Fibroblast of lung (primary cell): ENCODE measurements around the gene CCDC197. TPM values are rescaled to one million over a fixed set of nuclear protein-coding genes. Genes with fewer than 3 reads are reported as not detected.

Experiments used
- DNase-seq, 2 donors: peaks; one replicate each; pipeline versions ENCODE4 v3.0.0 to v3.0.0-alpha.2; 2010; ENCODE audit warnings: low read depth in 2 of 2
- H2AFZ ChIP-seq: 2 replicates; pipeline ENCODE4 v1.5.1; 2012; ENCODE audit warnings: low read length, control low read depth, inconsistent platforms
- H3K27ac ChIP-seq: 2 replicates; pipeline ENCODE4 v1.5.1; 2011; ENCODE audit warnings: low read length, control low read depth; ENCODE audit not compliant: insufficient read depth
- H3K27me3 ChIP-seq: 2 replicates; pipeline ENCODE4 v1.5.1; 2011; ENCODE audit warnings: mild to moderate bottlenecking, low read length; ENCODE audit not compliant: control insufficient read depth, insufficient read depth
- H3K36me3 ChIP-seq: 2 replicates; pipeline ENCODE4 v1.5.1; 2011; ENCODE audit warnings: low read length; ENCODE audit not compliant: control insufficient read depth, insufficient read depth
- H3K4me1 ChIP-seq: 2 replicates; pipeline ENCODE4 v1.5.1; 2011; ENCODE audit warnings: low read length; ENCODE audit not compliant: control insufficient read depth, insufficient read depth; ENCODE audit errors: extremely low read depth
- H3K4me2 ChIP-seq: 2 replicates; pipeline ENCODE4 v1.5.1; 2011; ENCODE audit warnings: low read length, control low read depth; ENCODE audit not compliant: insufficient read depth; ENCODE audit errors: extremely low read depth
- H3K4me3 ChIP-seq, 4 experiments: fragments of 200-600 bp in 1 of 4; sonication (generic) in 1 of 4; replicated peaks in 1 of 4; 2 replicates each; pipeline ENCODE4 v1.5.1; 2011 to 2016; ENCODE audit warnings: low read length in 4 of 4, low read depth in 3 of 4, mild to moderate bottlenecking in 3 of 4, control low read depth in 2 of 4, inconsistent platforms in 1 of 4, mixed read lengths in 1 of 4; ENCODE audit not compliant: insufficient read depth in 1 of 4; ENCODE audit errors: control extremely low read depth in 1 of 4
- H3K79me2 ChIP-seq: 2 replicates; pipeline ENCODE4 v1.5.1; 2012; ENCODE audit warnings: mild to moderate bottlenecking, low read length, inconsistent platforms; ENCODE audit not compliant: control insufficient read depth, insufficient read depth
- H3K9ac ChIP-seq: 2 replicates; pipeline ENCODE4 v1.5.1; 2011; ENCODE audit warnings: mild to moderate bottlenecking, low read length, control low read depth; ENCODE audit not compliant: insufficient read depth
- H3K9me3 ChIP-seq: 2 replicates; pipeline ENCODE4 v1.5.1; 2012; ENCODE audit warnings: low read depth, low read length; ENCODE audit not compliant: control insufficient read depth, insufficient read depth
- H4K20me1 ChIP-seq: 2 replicates; pipeline ENCODE4 v1.5.1; 2011; ENCODE audit warnings: low read length; ENCODE audit not compliant: control insufficient read depth, insufficient read depth; ENCODE audit errors: extremely low read depth
- CTCF ChIP-seq, 2 donors: IDR thresholded peaks in 1 of 2; conservative IDR thresholded peaks in 1 of 2; 1 replicate in 1 of 2; 2 replicates in 1 of 2; pipeline ENCODE4 v1.5.1; 2011 to 2012; ENCODE audit warnings: low read length in 2 of 2, control low read depth in 1 of 2, inconsistent platforms in 1 of 2, low read depth in 1 of 2, mild to moderate bottlenecking in 1 of 2
- EZH2 ChIP-seq: IDR thresholded peaks from 2 replicates; pipeline ENCODE4 v1.5.1; 2012; ENCODE audit warnings: low read length, control low read depth, mild to moderate bottlenecking; ENCODE audit errors: missing control alignments
- polyA plus RNA-seq, 2 donors: library from polyadenylated mRNA; depleted of rRNA in 1 of 2; stranded (reverse) in 1 of 2; unstranded in 1 of 2; fragments of >200 nt; gene quantifications; 2 replicates each; pipeline ENCODE4 v1.2.1, GENCODE V29; 2011 to 2012; ENCODE audit warnings: missing spikeins in 1 of 2
- total RNA-seq: library from RNA; depleted of rRNA; stranded (reverse); fragments of >200 nt; gene quantifications from 2 replicates; pipeline ENCODE4 v1.2.1, GENCODE V29; 2014

CCDC197 gene
- total and polyA plus RNA-seq, 2 donors (not counting 1 experiment from before 2014, with no cell fraction given) = not detected

- Histone ChIP-seq H3K79me2 (no peaks in the 10 kb centered on the region), H3K4me2 (no peak overlapping the region), H3K4me1 (no peaks in the 10 kb centered on the region), H3K4me3 (no peak overlapping the region), H3K9ac (no peak overlapping the region), H3K27me3 (no peaks in the 10 kb centered on the region), H3K9me3 (no peaks in the 10 kb centered on the region), H2AFZ (no peak overlapping the region), H4K20me1 (no peaks in the 10 kb centered on the region), H3K36me3 (no peaks in the 10 kb centered on the region), H3K27ac (no peak overlapping the region)
- no peak for TF ChIP-seq EZH2
- no peak for TF ChIP-seq CTCF (conservative IDR thresholded peaks at IDR 0.05 in 1 of 2, IDR thresholded peaks at IDR 0.05 in 1 of 2; ENCODE audit: low read depth in 1 of 2, low read length in 2 of 2)
- DNase-seq = no peak
These were observed 41.9 kb upstream of the CCDC197 start for GRCh38 chr14:93954900-93955849.

- Histone ChIP-seq H2AFZ (no peak overlapping the region), H3K4me1 (no peaks in the 10 kb centered on the region), H3K4me3 (no peak overlapping the region), H3K4me2 (no peak overlapping the region), H3K9ac (no peak overlapping the region), H3K27me3 (no peaks in the 10 kb centered on the region), H3K9me3 (no peaks in the 10 kb centered on the region), H4K20me1 (no peaks in the 10 kb centered on the region), H3K79me2 (no peaks in the 10 kb centered on the region), H3K36me3 (no peaks in the 10 kb centered on the region), H3K27ac (no peak overlapping the region)
- DNase-seq = no peak
- TF ChIP-seq EZH2 (no peak), CTCF (conservative IDR thresholded peaks at IDR 0.05 in 1 of 2, IDR thresholded peaks at IDR 0.05 in 1 of 2; ENCODE audit: low read depth in 1 of 2, low read length in 2 of 2) (no peak)
These were observed 41.1 kb upstream of the CCDC197 start for GRCh38 chr14:93955850-93956481.

GRCh38 chr14:93956514-93957332, 40.4 kb upstream of the CCDC197 start:
- no peak for DNase-seq
- Histone ChIP-seq H3K79me2 (no peaks in the 10 kb centered on the region), H3K4me1 (no peaks in the 10 kb centered on the region), H3K9ac (no peak overlapping the region), H4K20me1 (no peaks in the 10 kb centered on the region), H3K27me3 (no peaks in the 10 kb centered on the region), H3K9me3 (no peaks in the 10 kb centered on the region), H3K27ac (no peak overlapping the region), H2AFZ (no peak overlapping the region), H3K36me3 (no peaks in the 10 kb centered on the region), H3K4me3 (no peak overlapping the region), H3K4me2 (no peak overlapping the region)
- no peak for TF ChIP-seq CTCF (conservative IDR thresholded peaks at IDR 0.05 in 1 of 2, IDR thresholded peaks at IDR 0.05 in 1 of 2; ENCODE audit: low read depth in 1 of 2, low read length in 2 of 2)
